ENCODE results near the gene AUTS2. TPM values are rescaled to one million over a fixed set of nuclear protein-coding genes. Genes with fewer than 3 reads are reported as not detected.

The AUTS2 gene
- total RNA-seq, 1 donor from 2014 or later: 9.9 TPM

DNA sequence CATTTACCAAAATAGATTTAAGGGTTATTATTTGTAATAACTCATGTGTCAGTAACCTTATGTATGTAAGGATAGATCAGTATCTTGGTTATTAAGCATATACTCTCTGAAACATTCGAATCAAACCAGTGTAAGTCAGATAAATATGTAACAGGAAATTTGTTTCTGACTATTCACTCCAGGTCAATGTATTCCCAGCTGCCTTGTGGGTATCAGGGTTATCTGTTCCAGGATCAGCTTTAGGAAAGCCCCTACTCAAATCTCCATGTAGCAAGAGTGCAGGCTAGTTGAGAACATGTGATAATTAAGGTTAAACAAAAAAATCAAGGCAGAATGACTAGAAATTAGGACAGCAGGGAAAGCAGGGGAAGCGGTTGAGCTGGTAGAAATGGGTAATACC lies 201.7 kb downstream of the AUTS2 start:
- no peak for DNase-seq (ENCODE audit: low read depth)
- no peak overlapping the region for H3K4me3 ChIP-seq (ENCODE audit: low read depth, low read length)
- TF ChIP-seq, protein P1, sequence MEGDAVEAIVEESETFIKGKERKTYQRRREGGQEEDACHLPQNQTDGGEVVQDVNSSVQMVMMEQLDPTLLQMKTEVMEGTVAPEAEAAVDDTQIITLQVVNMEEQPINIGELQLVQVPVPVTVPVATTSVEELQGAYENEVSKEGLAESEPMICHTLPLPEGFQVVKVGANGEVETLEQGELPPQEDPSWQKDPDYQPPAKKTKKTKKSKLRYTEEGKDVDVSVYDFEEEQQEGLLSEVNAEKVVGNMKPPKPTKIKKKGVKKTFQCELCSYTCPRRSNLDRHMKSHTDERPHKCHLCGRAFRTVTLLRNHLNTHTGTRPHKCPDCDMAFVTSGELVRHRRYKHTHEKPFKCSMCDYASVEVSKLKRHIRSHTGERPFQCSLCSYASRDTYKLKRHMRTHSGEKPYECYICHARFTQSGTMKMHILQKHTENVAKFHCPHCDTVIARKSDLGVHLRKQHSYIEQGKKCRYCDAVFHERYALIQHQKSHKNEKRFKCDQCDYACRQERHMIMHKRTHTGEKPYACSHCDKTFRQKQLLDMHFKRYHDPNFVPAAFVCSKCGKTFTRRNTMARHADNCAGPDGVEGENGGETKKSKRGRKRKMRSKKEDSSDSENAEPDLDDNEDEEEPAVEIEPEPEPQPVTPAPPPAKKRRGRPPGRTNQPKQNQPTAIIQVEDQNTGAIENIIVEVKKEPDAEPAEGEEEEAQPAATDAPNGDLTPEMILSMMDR (IDR thresholded peaks at IDR 0.05; ENCODE audit: insufficient read depth, low read length, poor library complexity, severe bottlenecking): no peak

DNA sequence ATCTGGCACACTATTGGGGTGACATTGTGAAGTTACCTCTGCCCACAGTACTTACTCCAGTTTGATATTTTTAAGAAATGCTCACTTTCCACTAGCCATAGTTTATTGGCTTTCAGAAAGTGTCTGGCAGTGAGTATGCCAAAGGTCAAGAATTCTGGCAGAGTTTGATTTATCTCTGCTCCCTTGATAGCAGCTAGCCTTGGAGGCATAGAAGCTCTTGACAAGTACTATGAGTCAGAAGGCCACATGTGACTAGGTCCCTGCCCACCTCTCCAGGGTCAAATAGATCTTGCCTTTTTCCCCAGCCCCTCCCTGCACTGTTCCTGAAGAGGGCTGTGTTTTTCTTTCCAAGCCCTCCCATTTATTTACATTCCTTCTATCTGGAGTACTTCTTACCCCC lies 202.2 kb downstream of the AUTS2 start:
- H3K27me3 ChIP-seq (ENCODE audit: control insufficient read depth, insufficient read depth, low read length): no peaks in the 10 kb centered on the region
- peak; percentile 28 for DNase-seq (ENCODE audit: low read depth)
- H3K4me3 ChIP-seq (ENCODE audit: low read depth, low read length): no peak overlapping the region
- no peaks in the 10 kb centered on the region for H3K36me3 ChIP-seq (ENCODE audit: control insufficient read depth, insufficient read depth, low read length)
- TF ChIP-seq, protein P1 (IDR thresholded peaks at IDR 0.05; ENCODE audit: insufficient read depth, low read length, poor library complexity, severe bottlenecking): no peak

More for the DNA sequence above, 201.7 kb downstream of the AUTS2 start:
- Histone ChIP-seq H3K27me3 (ENCODE audit: control insufficient read depth, insufficient read depth, low read length) (no peaks in the 10 kb centered on the region), H3K36me3 (ENCODE audit: control insufficient read depth, insufficient read depth, low read length) (no peaks in the 10 kb centered on the region)

DNA sequence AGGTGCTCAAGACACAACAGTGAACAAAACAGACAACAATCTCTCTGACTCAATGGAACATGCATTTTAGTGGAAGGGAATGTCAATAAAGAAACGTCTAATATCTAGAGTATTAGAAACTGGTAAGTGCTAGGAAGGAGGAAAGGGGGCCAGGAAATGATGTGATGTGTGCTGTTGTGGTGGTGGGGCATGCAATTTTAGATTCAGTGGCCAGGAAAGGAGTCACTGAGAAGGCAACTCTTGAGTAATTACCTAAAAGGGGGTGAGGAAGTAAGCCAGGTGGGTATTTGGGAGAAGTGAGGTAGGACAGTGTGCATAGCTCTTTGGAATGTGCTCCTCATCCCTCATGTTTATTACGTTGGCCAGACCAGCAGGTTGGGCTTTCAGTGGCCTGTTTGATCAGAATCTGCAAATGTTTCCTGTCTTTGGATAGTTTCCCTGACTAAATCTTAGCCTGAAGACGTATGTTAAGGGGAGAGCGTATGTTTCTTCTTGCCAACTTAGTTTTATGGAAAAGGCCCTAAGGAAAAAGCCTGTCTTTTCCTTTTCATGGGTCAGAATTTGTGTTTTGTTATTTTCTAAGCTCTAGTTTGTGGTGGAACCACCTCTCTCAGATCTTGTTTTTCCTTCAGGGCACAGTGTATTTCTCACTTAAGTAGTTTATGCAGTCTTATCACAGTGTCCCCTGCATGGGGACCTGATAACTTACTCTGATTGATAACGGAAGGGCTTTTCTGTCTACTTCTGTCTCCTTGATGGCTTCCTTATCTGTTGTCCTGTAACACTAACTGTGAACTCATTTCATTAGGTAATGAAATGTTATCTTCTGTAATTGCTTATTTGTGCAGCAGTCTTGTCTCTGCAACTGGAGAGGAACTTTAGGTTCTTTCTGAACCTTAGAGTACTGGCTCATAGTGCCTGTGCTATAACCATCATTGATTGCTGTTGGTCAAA lies 203.7 kb downstream of the AUTS2 start:
- Histone ChIP-seq H3K36me3 (ENCODE audit: control insufficient read depth, insufficient read depth, low read length) (no peaks in the 10 kb centered on the region), H3K27me3 (ENCODE audit: control insufficient read depth, insufficient read depth, low read length) (no peaks in the 10 kb centered on the region), H3K4me3 (ENCODE audit: low read depth, low read length) (no peak overlapping the region)
- no peak for DNase-seq (ENCODE audit: low read depth)
- TF ChIP-seq, protein P1 (IDR thresholded peaks at IDR 0.05; ENCODE audit: insufficient read depth, low read length, poor library complexity, severe bottlenecking): no peak

DNA sequence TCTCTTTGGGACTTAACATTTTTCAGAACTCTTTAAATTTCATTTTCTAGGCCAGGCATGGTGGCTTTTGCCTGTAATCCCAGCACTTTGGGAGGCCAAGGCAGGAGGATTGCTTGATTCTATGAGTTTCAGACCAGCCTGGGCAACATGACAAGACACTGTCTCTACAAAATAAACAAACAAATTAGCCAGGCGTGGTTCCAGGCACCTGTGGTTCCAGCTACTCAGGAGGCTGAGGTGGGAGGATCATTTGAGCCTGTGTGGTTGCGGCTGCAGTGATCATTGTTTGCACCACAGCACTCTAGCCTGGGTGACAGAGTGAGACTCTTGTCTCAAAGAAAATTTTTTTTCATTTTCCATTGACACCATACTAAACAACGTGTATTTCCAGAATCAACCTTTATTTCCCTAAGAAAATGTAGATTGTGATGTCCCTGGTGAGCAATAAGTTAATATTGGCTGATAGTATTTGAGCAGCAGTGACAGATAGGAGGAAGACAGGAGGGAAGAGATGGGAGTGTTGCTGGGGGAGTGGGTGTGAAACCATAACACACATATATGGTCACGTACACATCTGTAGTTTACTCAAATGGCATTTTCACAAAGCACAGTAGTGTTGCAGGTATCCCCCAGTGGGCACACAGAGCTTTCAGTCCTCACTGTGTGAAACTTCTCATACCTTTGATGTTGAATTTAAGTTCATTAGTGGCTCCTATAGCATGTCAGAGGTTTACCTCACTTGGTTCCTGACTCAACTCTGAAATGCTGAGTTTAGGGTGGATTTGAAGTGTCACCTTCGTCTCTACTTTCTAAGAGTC lies 205.6 kb downstream of the AUTS2 start:
- TF ChIP-seq, protein P1 (IDR thresholded peaks at IDR 0.05; ENCODE audit: insufficient read depth, low read length, poor library complexity, severe bottlenecking): no peak
- no peak overlapping the region for H3K4me3 ChIP-seq (ENCODE audit: low read depth, low read length)
- no peaks in the 10 kb centered on the region for H3K36me3 ChIP-seq (ENCODE audit: control insufficient read depth, insufficient read depth, low read length)
- no peak for DNase-seq (ENCODE audit: low read depth)
- no peaks in the 10 kb centered on the region for H3K27me3 ChIP-seq (ENCODE audit: control insufficient read depth, insufficient read depth, low read length)

DNA sequence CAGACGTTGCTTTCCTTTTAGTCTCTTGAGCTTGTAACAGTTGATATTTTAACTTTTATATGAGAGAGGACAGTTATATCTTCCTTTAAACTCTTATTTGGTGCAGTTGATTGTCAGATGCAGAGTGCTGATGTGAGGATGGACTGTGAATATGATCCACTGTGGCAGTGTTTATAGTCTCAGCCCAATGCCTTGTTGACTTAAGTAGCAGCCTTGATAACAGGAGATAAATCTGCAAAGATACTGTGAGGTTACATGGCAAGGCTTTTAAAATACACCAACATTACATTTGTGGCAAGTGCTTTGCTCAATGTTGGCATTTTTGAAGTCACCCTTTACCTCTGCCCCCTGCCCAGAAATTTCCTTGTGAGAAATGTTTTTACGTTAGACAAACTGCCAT lies 206.7 kb downstream of the AUTS2 start:
- DNase-seq (ENCODE audit: low read depth): no peak
- no peaks in the 10 kb centered on the region for H3K27me3 ChIP-seq (ENCODE audit: control insufficient read depth, insufficient read depth, low read length)
- TF ChIP-seq, protein P1 (IDR thresholded peaks at IDR 0.05; ENCODE audit: insufficient read depth, low read length, poor library complexity, severe bottlenecking): no peak
- H3K36me3 ChIP-seq (ENCODE audit: control insufficient read depth, insufficient read depth, low read length): no peaks in the 10 kb centered on the region
- H3K4me3 ChIP-seq (ENCODE audit: low read depth, low read length): no peak overlapping the region

All from kidney epithelial cell (primary cell).